ENCODE data around the gene MYO5B.

- no peak for TF ChIP-seq POLR2A (IDR thresholded peaks at IDR 0.05)
- TF ChIP-seq CTCF (IDR thresholded peaks at IDR 0.05), result no peak
Observed at GRCh38 chr18:49846361-49846662, 348.6 kb downstream of the MYO5B start.

All from esophagus squamous epithelium (tissue), 4 donors.